HepG2 (cell line): ENCODE results near the gene ULK3. TPM values are rescaled to one million over a fixed set of nuclear protein-coding genes. Genes with fewer than 3 reads are reported as not detected.
A peak's percentile ranks its signal among the peaks of the same experiment; 100 is the strongest.

Experiments used
- AHDC1 ChIP-seq: sonication (generic); formaldehyde crosslinking; IDR thresholded peaks from 2 replicates; pipeline ENCODE4 v1.5.1; 2020; ENCODE audit warnings: mild to moderate bottlenecking, missing genetic modification reagents, borderline replicate concordance
- CAMTA2 ChIP-seq: sonication (generic); formaldehyde crosslinking; IDR thresholded peaks from 2 replicates; pipeline ENCODE4 v1.4.0; 2020; ENCODE audit warnings: mild to moderate bottlenecking, missing genetic modification reagents, borderline replicate concordance
- CBFB ChIP-seq: sonication (generic); formaldehyde crosslinking; IDR thresholded peaks from 2 replicates; pipeline ENCODE4 v1.4.0; 2020; ENCODE audit warnings: missing genetic modification reagents
- FOXO1 ChIP-seq: sonication (generic); formaldehyde crosslinking; IDR thresholded peaks from 2 replicates; pipeline ENCODE4 v1.4.0; 2020; ENCODE audit warnings: missing genetic modification reagents
- GABPA ChIP-seq, 2 experiments: IDR thresholded peaks; 2 replicates each; pipeline ENCODE4 v1.6.1; 2011 to 2016; ENCODE audit warnings: low read depth in 2 of 2, low read length in 1 of 2, missing biosample characterization in 1 of 2, missing genetic modification characterization in 1 of 2
- GATA4 ChIP-seq: sonication (generic); IDR thresholded peaks from 2 replicates; pipeline ENCODE4 v1.6.1; 2016; ENCODE audit warnings: antibody characterized with exemption, low read depth, borderline replicate concordance
- GATAD1 ChIP-seq: IDR thresholded peaks from 2 replicates; pipeline ENCODE4 v1.6.1; 2016; ENCODE audit warnings: missing genetic modification reagents, missing compliant biosample characterization
- MED8 ChIP-seq: sonication (generic); formaldehyde crosslinking; IDR thresholded peaks from 2 replicates; pipeline ENCODE4 v1.8.1; 2023; ENCODE audit warnings: mild to moderate bottlenecking, missing genetic modification reagents; ENCODE audit not compliant: insufficient replicate concordance
- NPAS2 ChIP-seq: sonication (generic); formaldehyde crosslinking; IDR thresholded peaks from 2 replicates; pipeline ENCODE4 v1.8.0; 2022; ENCODE audit warnings: mild to moderate bottlenecking, missing genetic modification reagents, borderline replicate concordance
- NR2F2 ChIP-seq: IDR thresholded peaks from 2 replicates; pipeline ENCODE4 v1.6.1; 2012; ENCODE audit warnings: low read depth, inconsistent platforms, borderline replicate concordance
- PCBP2 ChIP-seq: fragments of 200-400 bp; formaldehyde crosslinking; optimal IDR thresholded peaks from 2 replicates; pipeline ENCODE3; 2018; ENCODE audit warnings: low read length, low read depth; ENCODE audit not compliant: poor library complexity, severe bottlenecking
- STAG1 ChIP-seq: sonication (generic); formaldehyde crosslinking; IDR thresholded peaks from 2 replicates; pipeline ENCODE4 v1.4.0; 2020; ENCODE audit warnings: missing genetic modification reagents
- ZNF160 ChIP-seq: sonication (generic); formaldehyde crosslinking; IDR thresholded peaks from 2 replicates; pipeline ENCODE4 v1.8.0; 2022; ENCODE audit warnings: mild to moderate bottlenecking, inconsistent platforms, missing genetic modification reagents
- ZNF331 ChIP-seq: sonication (generic); formaldehyde crosslinking; IDR thresholded peaks from 2 replicates; pipeline ENCODE4 v1.4.0; 2020; ENCODE audit warnings: missing genetic modification reagents
- ZNF782 ChIP-seq: sonication (generic); formaldehyde crosslinking; IDR thresholded peaks from 2 replicates; pipeline ENCODE4 v1.4.0; 2020; ENCODE audit warnings: missing genetic modification reagents, mild to moderate bottlenecking, borderline replicate concordance
- ZNF841 ChIP-seq: sonication (generic); formaldehyde crosslinking; IDR thresholded peaks from 2 replicates; pipeline ENCODE4 v1.8.1; 2023; ENCODE audit warnings: missing genetic modification reagents, borderline replicate concordance
- polyA plus RNA-seq, 8 experiments: library from polyadenylated mRNA; depleted of rRNA in 3 of 8; stranded (reverse) in 7 of 8; unstranded in 1 of 8; fragments of >200 nt; fragmentation: Illumina TruSeq in 4 of 8; extraction: Trizol in 4 of 8; gene quantifications; 2 replicates each; pipeline versions ENCODE4 v1.2.1 to v1.2.3, GENCODE V29; 2011 to 2016; ENCODE audit warnings: low read depth in 4 of 8, missing spikeins in 1 of 8, mixed read lengths in 1 of 8; ENCODE audit not compliant: insufficient read depth in 1 of 8
- total RNA-seq, 5 experiments: library from RNA; depleted of rRNA; stranded (reverse); fragments of >200 nt; fragmentation: Illumina TruSeq; extraction: Trizol; gene quantifications; 2 replicates each; pipeline ENCODE4 v1.2.3, GENCODE V29; 2016; ENCODE audit warnings: low read depth in 1 of 5
- TF ChIP-seq, protein P1 (sequence below): sonication (generic); formaldehyde crosslinking; IDR thresholded peaks from 2 replicates; pipeline ENCODE4 v1.5.1; 2020; ENCODE audit warnings: mild to moderate bottlenecking, missing genetic modification reagents, moderate library complexity
- TF ChIP-seq, protein P2 (sequence below): sonication (generic); formaldehyde crosslinking; IDR thresholded peaks from 2 replicates; pipeline ENCODE4 v1.8.0; 2022; ENCODE audit warnings: mild to moderate bottlenecking, missing genetic modification reagents, moderate library complexity
- TF ChIP-seq, protein P3 (sequence below): sonication (generic); formaldehyde crosslinking; IDR thresholded peaks from 2 replicates; pipeline ENCODE4 v1.5.0; 2020; ENCODE audit warnings: missing genetic modification reagents

ULK3 gene
- total and polyA plus RNA-seq, 2 of the 13 experiments (the other 11 are each of a cell fraction or from before 2014, with no cell fraction given): 15.2 to 23.7 TPM

DNA sequence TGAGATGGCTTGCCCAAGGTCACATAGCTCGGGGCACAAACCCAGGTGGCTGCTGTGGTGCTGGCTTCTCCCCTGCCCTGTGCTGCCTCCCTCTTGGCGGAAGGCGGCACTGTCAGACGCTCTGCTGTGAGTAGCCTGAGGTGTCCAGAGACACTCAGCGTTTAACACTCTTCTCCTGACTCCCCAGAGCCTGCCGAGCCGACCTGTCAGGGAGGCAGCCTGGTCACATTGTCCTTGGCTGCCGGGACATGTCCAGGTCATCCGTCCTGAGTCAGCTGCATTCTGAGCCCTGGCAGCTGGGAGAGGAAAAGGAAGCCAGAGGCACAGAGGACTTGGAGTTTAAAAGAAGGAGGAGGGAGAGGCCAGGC, 25.6 kb downstream of the ULK3 start (continued):
- TF ChIP-seq, protein P1, sequence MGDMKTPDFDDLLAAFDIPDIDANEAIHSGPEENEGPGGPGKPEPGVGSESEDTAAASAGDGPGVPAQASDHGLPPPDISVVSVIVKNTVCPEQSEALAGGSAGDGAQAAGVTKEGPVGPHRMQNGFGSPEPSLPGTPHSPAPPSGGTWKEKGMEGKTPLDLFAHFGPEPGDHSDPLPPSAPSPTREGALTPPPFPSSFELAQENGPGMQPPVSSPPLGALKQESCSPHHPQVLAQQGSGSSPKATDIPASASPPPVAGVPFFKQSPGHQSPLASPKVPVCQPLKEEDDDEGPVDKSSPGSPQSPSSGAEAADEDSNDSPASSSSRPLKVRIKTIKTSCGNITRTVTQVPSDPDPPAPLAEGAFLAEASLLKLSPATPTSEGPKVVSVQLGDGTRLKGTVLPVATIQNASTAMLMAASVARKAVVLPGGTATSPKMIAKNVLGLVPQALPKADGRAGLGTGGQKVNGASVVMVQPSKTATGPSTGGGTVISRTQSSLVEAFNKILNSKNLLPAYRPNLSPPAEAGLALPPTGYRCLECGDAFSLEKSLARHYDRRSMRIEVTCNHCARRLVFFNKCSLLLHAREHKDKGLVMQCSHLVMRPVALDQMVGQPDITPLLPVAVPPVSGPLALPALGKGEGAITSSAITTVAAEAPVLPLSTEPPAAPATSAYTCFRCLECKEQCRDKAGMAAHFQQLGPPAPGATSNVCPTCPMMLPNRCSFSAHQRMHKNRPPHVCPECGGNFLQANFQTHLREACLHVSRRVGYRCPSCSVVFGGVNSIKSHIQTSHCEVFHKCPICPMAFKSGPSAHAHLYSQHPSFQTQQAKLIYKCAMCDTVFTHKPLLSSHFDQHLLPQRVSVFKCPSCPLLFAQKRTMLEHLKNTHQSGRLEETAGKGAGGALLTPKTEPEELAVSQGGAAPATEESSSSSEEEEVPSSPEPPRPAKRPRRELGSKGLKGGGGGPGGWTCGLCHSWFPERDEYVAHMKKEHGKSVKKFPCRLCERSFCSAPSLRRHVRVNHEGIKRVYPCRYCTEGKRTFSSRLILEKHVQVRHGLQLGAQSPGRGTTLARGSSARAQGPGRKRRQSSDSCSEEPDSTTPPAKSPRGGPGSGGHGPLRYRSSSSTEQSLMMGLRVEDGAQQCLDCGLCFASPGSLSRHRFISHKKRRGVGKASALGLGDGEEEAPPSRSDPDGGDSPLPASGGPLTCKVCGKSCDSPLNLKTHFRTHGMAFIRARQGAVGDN: peak; percentile 41
- TF ChIP-seq NR2F2: no peak
- no peak for TF ChIP-seq CAMTA2 (CRISPR knock-in tag)
- TF ChIP-seq GABPA (IDR thresholded peaks at IDR 0.05; ENCODE audit: low read depth, low read length): no peak
- TF ChIP-seq GABPA (CRISPR knock-in tag; IDR thresholded peaks at IDR 0.05; ENCODE audit: low read depth): no peak
- TF ChIP-seq ZNF782 (CRISPR knock-in tag): 0 out of 2 replicates have a peak, but pooled peaks have one; percentile 48
- no peak for TF ChIP-seq GATA4
- TF ChIP-seq ZNF841 (CRISPR knock-in tag): no peak
- TF ChIP-seq, protein P2, sequence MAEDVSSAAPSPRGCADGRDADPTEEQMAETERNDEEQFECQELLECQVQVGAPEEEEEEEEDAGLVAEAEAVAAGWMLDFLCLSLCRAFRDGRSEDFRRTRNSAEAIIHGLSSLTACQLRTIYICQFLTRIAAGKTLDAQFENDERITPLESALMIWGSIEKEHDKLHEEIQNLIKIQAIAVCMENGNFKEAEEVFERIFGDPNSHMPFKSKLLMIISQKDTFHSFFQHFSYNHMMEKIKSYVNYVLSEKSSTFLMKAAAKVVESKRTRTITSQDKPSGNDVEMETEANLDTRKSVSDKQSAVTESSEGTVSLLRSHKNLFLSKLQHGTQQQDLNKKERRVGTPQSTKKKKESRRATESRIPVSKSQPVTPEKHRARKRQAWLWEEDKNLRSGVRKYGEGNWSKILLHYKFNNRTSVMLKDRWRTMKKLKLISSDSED (CRISPR knock-in tag): no peak
- TF ChIP-seq MED8: no peak
- TF ChIP-seq CBFB (CRISPR knock-in tag): 0 out of 2 replicates have a peak, but pooled peaks have one; percentile 7
- TF ChIP-seq ZNF331: 0 out of 2 replicates have a peak, but pooled peaks have one; percentile 19
- TF ChIP-seq PCBP2: no peak
- TF ChIP-seq GATAD1 (CRISPR knock-in tag): no peak
- TF ChIP-seq FOXO1 (CRISPR knock-in tag): no peak
- peak; percentile 63 for TF ChIP-seq STAG1 (CRISPR knock-in tag)
- TF ChIP-seq, protein P3, sequence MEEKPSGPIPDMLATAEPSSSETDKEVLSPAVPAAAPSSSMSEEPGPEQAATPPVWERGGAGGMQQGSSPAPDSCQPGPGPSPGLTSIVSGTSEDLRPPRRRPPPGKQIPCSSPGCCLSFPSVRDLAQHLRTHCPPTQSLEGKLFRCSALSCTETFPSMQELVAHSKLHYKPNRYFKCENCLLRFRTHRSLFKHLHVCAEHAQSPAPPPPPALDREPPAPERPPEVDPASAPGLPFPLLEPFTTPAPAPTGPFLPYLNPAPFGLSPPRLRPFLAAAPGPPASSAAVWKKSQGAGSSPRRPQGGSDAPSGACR (CRISPR knock-in tag): no peak
- TF ChIP-seq ZNF160 (CRISPR knock-in tag): no peak
- TF ChIP-seq NPAS2 (CRISPR knock-in tag): no peak
- TF ChIP-seq AHDC1: no peak
